ENCODE results near the gene TCEA2.

GRCh38 chr20:64047968-64048401, 15.0 kb upstream of the TCEA2 start:
- no peak for TF ChIP-seq POLR2AphosphoS5 (IDR thresholded peaks at IDR 0.05)
- TF ChIP-seq, protein P1, sequence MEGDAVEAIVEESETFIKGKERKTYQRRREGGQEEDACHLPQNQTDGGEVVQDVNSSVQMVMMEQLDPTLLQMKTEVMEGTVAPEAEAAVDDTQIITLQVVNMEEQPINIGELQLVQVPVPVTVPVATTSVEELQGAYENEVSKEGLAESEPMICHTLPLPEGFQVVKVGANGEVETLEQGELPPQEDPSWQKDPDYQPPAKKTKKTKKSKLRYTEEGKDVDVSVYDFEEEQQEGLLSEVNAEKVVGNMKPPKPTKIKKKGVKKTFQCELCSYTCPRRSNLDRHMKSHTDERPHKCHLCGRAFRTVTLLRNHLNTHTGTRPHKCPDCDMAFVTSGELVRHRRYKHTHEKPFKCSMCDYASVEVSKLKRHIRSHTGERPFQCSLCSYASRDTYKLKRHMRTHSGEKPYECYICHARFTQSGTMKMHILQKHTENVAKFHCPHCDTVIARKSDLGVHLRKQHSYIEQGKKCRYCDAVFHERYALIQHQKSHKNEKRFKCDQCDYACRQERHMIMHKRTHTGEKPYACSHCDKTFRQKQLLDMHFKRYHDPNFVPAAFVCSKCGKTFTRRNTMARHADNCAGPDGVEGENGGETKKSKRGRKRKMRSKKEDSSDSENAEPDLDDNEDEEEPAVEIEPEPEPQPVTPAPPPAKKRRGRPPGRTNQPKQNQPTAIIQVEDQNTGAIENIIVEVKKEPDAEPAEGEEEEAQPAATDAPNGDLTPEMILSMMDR (IDR thresholded peaks at IDR 0.05; ENCODE audit: poor library complexity, severe bottlenecking): no peak
- TF ChIP-seq, protein P2, sequence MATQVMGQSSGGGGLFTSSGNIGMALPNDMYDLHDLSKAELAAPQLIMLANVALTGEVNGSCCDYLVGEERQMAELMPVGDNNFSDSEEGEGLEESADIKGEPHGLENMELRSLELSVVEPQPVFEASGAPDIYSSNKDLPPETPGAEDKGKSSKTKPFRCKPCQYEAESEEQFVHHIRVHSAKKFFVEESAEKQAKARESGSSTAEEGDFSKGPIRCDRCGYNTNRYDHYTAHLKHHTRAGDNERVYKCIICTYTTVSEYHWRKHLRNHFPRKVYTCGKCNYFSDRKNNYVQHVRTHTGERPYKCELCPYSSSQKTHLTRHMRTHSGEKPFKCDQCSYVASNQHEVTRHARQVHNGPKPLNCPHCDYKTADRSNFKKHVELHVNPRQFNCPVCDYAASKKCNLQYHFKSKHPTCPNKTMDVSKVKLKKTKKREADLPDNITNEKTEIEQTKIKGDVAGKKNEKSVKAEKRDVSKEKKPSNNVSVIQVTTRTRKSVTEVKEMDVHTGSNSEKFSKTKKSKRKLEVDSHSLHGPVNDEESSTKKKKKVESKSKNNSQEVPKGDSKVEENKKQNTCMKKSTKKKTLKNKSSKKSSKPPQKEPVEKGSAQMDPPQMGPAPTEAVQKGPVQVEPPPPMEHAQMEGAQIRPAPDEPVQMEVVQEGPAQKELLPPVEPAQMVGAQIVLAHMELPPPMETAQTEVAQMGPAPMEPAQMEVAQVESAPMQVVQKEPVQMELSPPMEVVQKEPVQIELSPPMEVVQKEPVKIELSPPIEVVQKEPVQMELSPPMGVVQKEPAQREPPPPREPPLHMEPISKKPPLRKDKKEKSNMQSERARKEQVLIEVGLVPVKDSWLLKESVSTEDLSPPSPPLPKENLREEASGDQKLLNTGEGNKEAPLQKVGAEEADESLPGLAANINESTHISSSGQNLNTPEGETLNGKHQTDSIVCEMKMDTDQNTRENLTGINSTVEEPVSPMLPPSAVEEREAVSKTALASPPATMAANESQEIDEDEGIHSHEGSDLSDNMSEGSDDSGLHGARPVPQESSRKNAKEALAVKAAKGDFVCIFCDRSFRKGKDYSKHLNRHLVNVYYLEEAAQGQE (IDR thresholded peaks at IDR 0.05; ENCODE audit: borderline replicate concordance): no peak
- peak; percentile 37 for TF ChIP-seq EZH2 (IDR thresholded peaks at IDR 0.05; ENCODE audit: borderline replicate concordance, insufficient read depth, low read length, poor library complexity, severe bottlenecking)
- no peak for TF ChIP-seq TAF1 (IDR thresholded peaks at IDR 0.05; ENCODE audit: low read depth)
- TF ChIP-seq EP300 (conservative IDR thresholded peaks at IDR 0.05; ENCODE audit: poor library complexity, severe bottlenecking): no peak
- no peak for TF ChIP-seq RAD21 (conservative IDR thresholded peaks at IDR 0.05)
- TF ChIP-seq MXI1 (conservative IDR thresholded peaks at IDR 0.05; ENCODE audit: poor library complexity, severe bottlenecking): no peak
- TF ChIP-seq SMC3 (conservative IDR thresholded peaks at IDR 0.05; ENCODE audit: poor library complexity): no peak
